ENCODE results near the gene LSG1.

The LSG1 gene

GRCh38 chr3:194671900-194672808 lies at the start of gene LSG1:
LSG1 (minus strand) TSS chr3:194672191; CDS start chr3:194672162, 29 bp downstream.
- peak; percentile 86 for DNase-seq (ENCODE audit: extremely low read depth, insufficient read length)
- no peak for TF ChIP-seq CTCF (IDR thresholded peaks at IDR 0.05; ENCODE audit: insufficient read depth, low read length, poor library complexity, severe bottlenecking)
- Histone ChIP-seq H3K36me3 (ENCODE audit: control insufficient read depth, insufficient read depth, low read length) (peaks cover 3% of the 10 kb centered on the region), H3K27me3 (replicated peaks; ENCODE audit: control insufficient read depth, insufficient read depth, low read length) (no peaks in the 10 kb centered on the region), H3K4me3 (replicated peaks; ENCODE audit: low read depth, low read length) (peak within 1 kb of the TSS; percentile 99)

GRCh38 chr3:194720048-194720447 lies 48.1 kb upstream of the LSG1 start:
- no peaks in the 10 kb centered on the region for H3K27me3 ChIP-seq (replicated peaks; ENCODE audit: control insufficient read depth, insufficient read depth, low read length)
- no peak for DNase-seq (ENCODE audit: extremely low read depth, insufficient read length)
- no peak for TF ChIP-seq CTCF (IDR thresholded peaks at IDR 0.05; ENCODE audit: insufficient read depth, low read length, poor library complexity, severe bottlenecking)
- H3K4me3 ChIP-seq (replicated peaks; ENCODE audit: low read depth, low read length): no peak overlapping the region
- no peaks in the 10 kb centered on the region for H3K36me3 ChIP-seq (ENCODE audit: control insufficient read depth, insufficient read depth, low read length)

- no peak overlapping the region for H3K4me3 ChIP-seq (replicated peaks; ENCODE audit: low read depth, low read length)
- H3K27me3 ChIP-seq (replicated peaks; ENCODE audit: control insufficient read depth, insufficient read depth, low read length): no peaks in the 10 kb centered on the region
- no peak for DNase-seq (ENCODE audit: extremely low read depth, insufficient read length)
- no peak for TF ChIP-seq CTCF (IDR thresholded peaks at IDR 0.05; ENCODE audit: insufficient read depth, low read length, poor library complexity, severe bottlenecking)
- H3K36me3 ChIP-seq (ENCODE audit: control insufficient read depth, insufficient read depth, low read length): no peaks in the 10 kb centered on the region
These were observed 46.1 kb upstream of the LSG1 start for GRCh38 chr3:194718079-194718478.

- Histone ChIP-seq H3K36me3 (ENCODE audit: control insufficient read depth, insufficient read depth, low read length) (no peaks in the 10 kb centered on the region), H3K4me3 (replicated peaks; ENCODE audit: low read depth, low read length) (no peak overlapping the region), H3K27me3 (replicated peaks; ENCODE audit: control insufficient read depth, insufficient read depth, low read length) (no peaks in the 10 kb centered on the region)
- no peak for TF ChIP-seq CTCF (IDR thresholded peaks at IDR 0.05; ENCODE audit: insufficient read depth, low read length, poor library complexity, severe bottlenecking)
- DNase-seq (ENCODE audit: extremely low read depth, insufficient read length): no peak
These were observed 43.2 kb upstream of the LSG1 start for GRCh38 chr3:194715022-194715800.

- Histone ChIP-seq H3K4me3 (replicated peaks; ENCODE audit: low read depth, low read length) (no peak overlapping the region), H3K27me3 (replicated peaks; ENCODE audit: control insufficient read depth, insufficient read depth, low read length) (no peaks in the 10 kb centered on the region), H3K36me3 (ENCODE audit: control insufficient read depth, insufficient read depth, low read length) (no peaks in the 10 kb centered on the region)
- TF ChIP-seq CTCF (IDR thresholded peaks at IDR 0.05; ENCODE audit: insufficient read depth, low read length, poor library complexity, severe bottlenecking): no peak
- DNase-seq (ENCODE audit: extremely low read depth, insufficient read length): no peak
These were observed 42.6 kb upstream of the LSG1 start for GRCh38 chr3:194714564-194714963.
